ENCODE measurements around the gene MYMX. TPM values are rescaled to one million over a fixed set of nuclear protein-coding genes. Genes with fewer than 3 reads are reported as not detected.

The MYMX gene
- total and polyA plus RNA-seq, 2 of the 4 experiments (the other 2 are of a cell fraction), result not detected

GRCh38 chr6:44202332-44202971, 14.3 kb upstream of the MYMX start:
- H3K4ac ChIP-seq (ENCODE audit: low read depth, low read length), result no peak overlapping the region
- no peak overlapping the region for H3K9ac ChIP-seq (ENCODE audit: low read depth, low read length)
- H2BK5ac ChIP-seq (ENCODE audit: low read depth, low read length, poor library complexity, severe bottlenecking), result no peak overlapping the region
- dilution Hi-C loops (cut with HindIII; ENCODE audit: low sequenced_read_pairs, unreplicated experiment) (no loop called here), in situ Hi-C loops (cut with MboI; ENCODE audit: low sequenced_read_pairs) (no loop called here), intact Hi-C loops (cut with micrococcal nuclease) (no loop called here)
- no peak overlapping the region for H2AK9ac ChIP-seq (replicated peaks; ENCODE audit: low read depth, low read length, poor library complexity)
- no peak overlapping the region for H2AFZ ChIP-seq (replicated peaks; ENCODE audit: low read length, poor library complexity)
- H4K8ac ChIP-seq (ENCODE audit: low read depth in 2 of 2, low read length in 2 of 2), result no peak overlapping the region
- BruUV-seq (replicated peaks), result no TSS peak
- H4K5ac ChIP-seq (ENCODE audit: low read depth, low read length), result no peak overlapping the region
- H3K9me3 ChIP-seq (ENCODE audit: control insufficient read depth, insufficient read depth, low read length), result no peaks in the 10 kb centered on the region
- ATAC-seq (ENCODE audit: low read depth) (no peak), DNase-seq (no peak)
- no peaks in the 10 kb centered on the region for H3K36me3 ChIP-seq (ENCODE audit: control insufficient read depth, insufficient read depth, low read length)
- ChIA-PET POLR2A (ENCODE audit: unreplicated experiment) (no interaction called here), CTCF (no interaction called here)
- no peak overlapping the region for H3K18ac ChIP-seq (ENCODE audit: low read depth, low read length)
- H3K4me2 ChIP-seq (ENCODE audit: low read depth, low read length), result no peak overlapping the region
- no peak overlapping the region for H3K4me3 ChIP-seq (ENCODE audit: insufficient read depth, low read depth, low read length)
- H2AK5ac ChIP-seq (ENCODE audit: low read depth, low read length), result no peak overlapping the region
- H3K27me3 ChIP-seq (ENCODE audit: control insufficient read depth, insufficient read depth, low read length), result peaks cover 18% of the 10 kb centered on the region
- H3K79me1 ChIP-seq (ENCODE audit: low read depth in 1 of 2, low read length in 2 of 2), result no peaks in the 10 kb centered on the region
- no peak overlapping the region for H2BK15ac ChIP-seq (ENCODE audit: low read depth, low read length)
- H3K23ac ChIP-seq (ENCODE audit: low read depth, low read length), result no peak overlapping the region
- TF ChIP-seq FOS (IDR thresholded peaks at IDR 0.05; ENCODE audit: low read depth, low read length) (no peak), MAFK (IDR thresholded peaks at IDR 0.05; ENCODE audit: low read depth, low read length) (no peak), CEBPB (IDR thresholded peaks at IDR 0.05; ENCODE audit: low read depth, low read length) (no peak), BHLHE40 (IDR thresholded peaks at IDR 0.05; ENCODE audit: low read depth, low read length) (no peak), POLR2A (IDR thresholded peaks at IDR 0.05; ENCODE audit: low read depth, low read length) (no peak), SMC3 (IDR thresholded peaks at IDR 0.05; ENCODE audit: low read depth, low read length) (no peak), RFX5 (IDR thresholded peaks at IDR 0.05; ENCODE audit: low read depth, low read length) (no peak), MAZ (IDR thresholded peaks at IDR 0.05; ENCODE audit: borderline replicate concordance, low read depth, low read length) (no peak), ELK1 (IDR thresholded peaks at IDR 0.05; ENCODE audit: borderline replicate concordance, low read depth, low read length) (no peak), NFE2L2 (IDR thresholded peaks at IDR 0.05; ENCODE audit: low read depth, low read length) (no peak)
- H4K91ac ChIP-seq (ENCODE audit: insufficient read depth, low read depth, low read length), result no peak overlapping the region
- no peak overlapping the region for H3K56ac ChIP-seq (ENCODE audit: extremely low read depth, insufficient read depth, low read length)
- no peak overlapping the region for H2BK20ac ChIP-seq (ENCODE audit: low read depth, low read length)
- H2BK120ac ChIP-seq (ENCODE audit: low read depth, low read length), result no peak overlapping the region
- H3K9me1 ChIP-seq (ENCODE audit: insufficient read depth, low read length), result no peaks in the 10 kb centered on the region
- H3K14ac ChIP-seq (replicated peaks; ENCODE audit: low read depth, low read length), result no peak overlapping the region
- H3K4me1 ChIP-seq (ENCODE audit: control insufficient read depth, insufficient read depth, low read length), result no peaks in the 10 kb centered on the region
- H4K20me1 ChIP-seq (ENCODE audit: insufficient read depth, low read length), result no peaks in the 10 kb centered on the region
- 100% methylated on average over 2 of the region's 4 CpGs; no CpG with 5 or more reads in 1 of the 2 experiments for WGBS, 2 experiments (ENCODE audit: extremely low coverage in 2 of 2, insufficient read length in 1 of 2)
- H3K27ac ChIP-seq (ENCODE audit: insufficient read depth, low read length), result no peak overlapping the region

All from IMR-90 (cell line).